Endothelial cell (in vitro differentiated cells): Measurements from ENCODE around the gene UPF1. TPM values are rescaled to one million over a fixed set of nuclear protein-coding genes. Genes with fewer than 3 reads are reported as not detected.

Experiments used
- total RNA-seq: library from RNA; stranded (reverse); fragmentation: NEBNext Ultra II Directional; extraction: Animal tissue kit (Norgen Biotek cat#: 25700); gene quantifications from one replicate; pipeline ENCODE4 v1.2.1, GENCODE V29; 2021; ENCODE audit not compliant: unreplicated experiment

UPF1 gene
- total RNA-seq, 1 donor from 2014 or later, result 69.8 TPM

Other genes with a start within 250 kb of the UPF1 start
- gene REX1BD, start 243.2 kb upstream of the UPF1 start, total RNA-seq, result 88.8 TPM
- gene CRLF1, start 225.2 kb upstream of the UPF1 start, total RNA-seq, result 0.74 TPM
- 0.15 TPM for gene TMEM59L, start 219.1 kb upstream of the UPF1 start, total RNA-seq
- 5.1 TPM for gene KLHL26, start 194.9 kb upstream of the UPF1 start, total RNA-seq
- 17.5 TPM for gene CRTC1, start 148.3 kb upstream of the UPF1 start, total RNA-seq
- not detected for gene COMP, start 40.7 kb upstream of the UPF1 start, total RNA-seq
- 15.7 TPM for gene CERS1, start 64.2 kb downstream of the UPF1 start, total RNA-seq
- gene COPE, start 87.4 kb downstream of the UPF1 start, total RNA-seq, result 213 TPM
- gene DDX49, start 87.8 kb downstream of the UPF1 start, total RNA-seq, result 33.7 TPM
- 222 TPM for gene HOMER3, start 109.3 kb downstream of the UPF1 start, total RNA-seq
- 109 TPM for gene SUGP2, start 201.6 kb downstream of the UPF1 start, total RNA-seq
- 25.9 TPM for gene ARMC6, start 201.6 kb downstream of the UPF1 start, total RNA-seq
- gene SLC25A42, start 232.0 kb downstream of the UPF1 start, total RNA-seq, result 7.5 TPM